Germinal center (tissue), 1 donor: ENCODE measurements around the gene ARHGAP28.

Experiments used
- DNase-seq: peaks from one replicate; pipeline ENCODE4 v3.0.0; 2012; ENCODE audit warnings: mixed read lengths, low spot score

Gene ARHGAP28

DNA sequence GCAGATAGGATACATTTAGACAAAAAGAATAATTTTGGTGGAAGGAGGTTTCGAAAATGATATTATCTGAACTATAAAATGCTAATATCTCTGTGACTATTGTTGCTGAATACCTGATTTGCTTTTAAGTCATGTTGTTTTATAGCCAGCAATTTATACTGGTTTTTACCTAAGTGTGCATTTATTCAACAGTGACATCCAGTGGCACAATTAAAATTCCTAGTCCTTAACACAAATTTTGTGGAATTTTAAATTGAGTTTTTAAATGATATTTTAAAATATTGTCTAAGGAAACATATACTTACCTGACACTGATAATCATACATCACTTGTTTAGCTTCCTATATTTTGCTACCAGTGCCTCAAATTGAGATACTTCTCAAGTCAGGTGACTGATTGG is 144.8 kb downstream of the ARHGAP28 start:
- DNase-seq, result no peak

DNA sequence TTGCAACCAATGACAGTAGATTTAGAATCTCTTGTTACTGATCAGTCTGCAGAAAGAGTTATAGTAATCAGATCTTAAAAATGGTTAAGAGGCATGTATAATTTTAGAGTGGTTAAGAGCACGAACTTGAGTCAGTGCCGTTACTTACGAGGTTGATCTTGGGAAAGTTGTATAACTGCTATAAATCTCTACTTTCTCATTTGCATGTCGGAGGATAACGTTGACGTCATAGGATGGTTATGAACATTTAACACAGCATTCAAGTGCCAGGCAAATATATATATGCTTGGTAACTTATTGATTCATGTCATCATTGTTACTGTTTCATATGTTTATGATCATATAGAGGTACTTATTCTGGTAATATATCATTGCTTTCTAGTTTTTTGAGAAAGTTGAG is 146.2 kb downstream of the ARHGAP28 start:
- no peak for DNase-seq

DNA sequence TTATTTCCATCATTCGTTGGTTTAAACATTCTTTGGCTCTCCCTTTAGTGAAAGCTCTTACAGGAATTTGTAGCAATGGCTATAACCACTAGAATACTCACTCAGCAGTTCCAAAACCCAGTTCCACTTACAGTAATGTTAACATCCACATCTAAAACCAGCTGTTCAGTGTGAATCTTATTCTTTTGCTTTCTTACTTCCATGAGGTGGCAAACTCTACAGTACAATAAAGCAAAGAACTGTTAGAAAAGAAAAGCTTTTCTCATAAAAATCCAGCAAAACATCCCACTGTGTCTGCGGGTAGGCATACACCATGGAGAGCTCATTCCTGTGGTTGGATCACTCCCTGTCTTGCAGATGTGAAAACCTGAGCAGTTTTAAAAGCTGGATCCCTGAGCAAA is 147.1 kb downstream of the ARHGAP28 start:
- DNase-seq, result no peak

- DNase-seq, result no peak
Observed at GRCh38 chr18:6877288-6877687, 147.8 kb downstream of the ARHGAP28 start.

DNA sequence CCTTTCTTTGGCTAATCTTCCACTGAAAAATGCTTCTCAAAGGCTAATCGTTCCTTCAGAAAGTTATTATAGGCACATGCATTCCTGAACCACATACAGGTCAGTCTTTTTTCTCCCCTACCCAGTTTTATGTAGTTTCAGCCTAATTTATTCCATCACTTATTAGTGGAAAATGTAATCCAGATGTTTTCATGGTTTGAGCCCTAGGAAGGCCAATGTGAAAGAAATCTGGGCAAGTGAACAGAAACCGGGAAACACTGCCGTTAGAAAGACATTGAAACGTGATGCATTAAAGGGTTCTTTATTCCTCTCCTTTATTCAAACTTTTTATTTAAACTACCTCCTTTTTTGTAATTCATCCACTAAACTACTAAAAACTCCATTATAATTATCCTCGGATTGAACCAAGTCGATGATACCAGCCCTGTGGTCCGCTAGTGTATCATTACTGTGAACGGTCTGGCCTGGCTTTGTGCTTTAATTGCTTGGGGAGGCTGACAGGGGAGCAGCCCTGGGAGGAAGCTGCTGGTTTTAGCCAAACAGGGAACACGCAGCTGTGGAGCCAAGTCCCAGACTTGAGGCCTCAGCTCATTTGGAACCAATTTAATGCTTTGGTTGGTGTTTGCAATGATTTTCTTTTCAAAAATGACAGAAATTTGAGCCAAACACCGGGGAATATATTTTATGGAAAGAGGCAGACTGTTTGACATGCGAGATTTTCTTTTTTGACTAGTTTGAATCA is 149.2 kb downstream of the ARHGAP28 start:
- no peak for DNase-seq

- no peak for DNase-seq
Observed at GRCh38 chr18:6879508-6880195, 150.1 kb downstream of the ARHGAP28 start.

- no peak for DNase-seq
Observed at GRCh38 chr18:6881034-6881820, 151.7 kb downstream of the ARHGAP28 start.

DNA sequence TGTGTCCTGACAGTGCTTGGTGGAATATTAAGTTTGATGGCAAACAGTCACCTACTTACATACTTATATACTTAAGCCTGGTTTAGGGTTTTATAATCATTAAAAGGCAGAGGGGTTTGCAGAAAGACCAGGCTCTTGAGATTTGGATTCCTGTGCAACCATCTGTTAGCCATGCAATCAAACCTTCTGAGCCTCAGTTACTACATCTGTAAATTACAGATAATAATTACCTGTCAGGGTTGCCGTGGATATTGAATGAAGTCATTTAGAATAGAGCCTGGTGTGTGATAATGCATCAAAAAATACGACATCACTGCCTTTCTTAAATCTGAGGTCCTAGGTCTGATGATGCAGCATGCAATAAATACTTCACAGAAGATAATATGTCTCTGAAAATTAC is 152.9 kb downstream of the ARHGAP28 start:
- DNase-seq, result no peak

DNA sequence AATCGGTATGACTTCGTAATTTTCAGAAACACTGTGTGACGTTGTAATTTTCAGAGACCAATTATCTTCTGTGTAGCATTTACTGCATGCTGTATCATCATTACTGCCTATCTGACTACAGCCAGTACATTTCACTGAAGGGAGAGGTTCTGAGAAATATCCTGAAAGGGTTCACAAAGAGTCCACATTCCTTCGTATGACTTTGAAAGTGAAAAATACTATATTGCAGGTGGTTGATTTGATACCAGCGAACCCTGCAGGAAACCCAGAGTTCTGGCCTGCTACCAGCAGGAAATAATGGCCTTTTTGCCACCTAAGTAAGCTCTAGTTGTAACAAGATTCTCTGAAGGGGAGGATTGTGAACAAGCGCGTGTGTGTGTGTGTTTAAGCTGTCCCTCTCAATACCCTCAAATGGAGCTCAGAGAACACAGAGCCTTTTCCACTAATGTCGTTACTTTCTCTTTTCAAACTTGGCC is 155.5 kb downstream of the ARHGAP28 start:
- DNase-seq, result no peak

GRCh38 chr18:6885992-6886796 is 156.7 kb downstream of the ARHGAP28 start:
- DNase-seq, result peak; percentile 5

- DNase-seq, result no peak
Observed at GRCh38 chr18:6886797-6887330, 157.3 kb downstream of the ARHGAP28 start.

GRCh38 chr18:6891788-6892187 is 162.3 kb downstream of the ARHGAP28 start:
- DNase-seq, result no peak

DNA sequence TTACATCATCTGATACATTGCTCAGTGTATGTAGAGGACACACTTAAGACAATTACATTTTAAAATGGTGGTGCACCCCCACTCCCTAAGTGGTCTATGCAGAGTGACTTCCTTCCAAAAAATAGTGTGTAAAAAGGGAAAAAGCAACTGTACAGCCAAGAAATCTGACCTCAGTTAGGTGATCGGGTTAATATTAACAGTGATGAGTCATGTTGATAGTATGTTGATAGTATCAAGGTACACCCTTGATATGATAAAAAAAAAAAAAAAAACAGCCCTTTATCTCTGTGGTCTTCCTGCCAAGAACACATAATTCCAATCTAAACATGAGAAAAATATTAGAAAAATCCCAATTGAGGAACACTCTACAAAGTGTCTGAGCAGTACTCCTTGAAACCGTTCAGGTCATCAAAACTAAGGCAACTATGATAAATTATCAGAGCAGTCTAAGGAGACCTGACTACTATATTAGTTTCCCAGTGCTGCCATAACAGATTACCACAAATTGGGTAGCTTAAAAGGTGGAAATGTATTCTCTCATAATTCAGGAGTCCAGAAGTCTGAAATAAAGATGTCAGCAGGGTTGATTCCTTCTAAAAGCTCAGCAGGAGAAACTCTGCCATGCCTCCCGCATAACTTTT is 171.9 kb downstream of the ARHGAP28 start:
- no peak for DNase-seq

DNA sequence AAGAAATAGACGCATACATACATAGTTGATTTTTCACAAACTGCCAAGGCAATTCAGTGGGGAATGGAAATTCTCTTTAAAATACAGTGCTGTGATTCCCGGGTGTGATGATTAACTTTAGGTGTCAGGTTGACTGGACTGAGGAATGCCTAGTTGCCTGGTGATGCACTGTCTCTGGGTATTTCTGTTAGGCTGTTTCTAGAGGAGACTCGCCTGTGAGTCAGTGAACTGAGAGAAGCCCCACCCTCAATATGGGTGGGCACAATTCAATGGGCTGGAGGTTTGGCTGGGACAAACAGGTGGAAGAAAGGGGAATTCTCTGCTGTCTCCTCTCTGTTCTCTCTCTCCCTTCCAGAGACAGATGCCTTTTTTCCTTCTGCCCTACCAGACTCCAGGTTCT is 187.6 kb downstream of the ARHGAP28 start:
- no peak for DNase-seq

GRCh38 chr18:6920099-6920955 is 190.8 kb downstream of the ARHGAP28 start:
- DNase-seq, result peak; percentile 13

DNA sequence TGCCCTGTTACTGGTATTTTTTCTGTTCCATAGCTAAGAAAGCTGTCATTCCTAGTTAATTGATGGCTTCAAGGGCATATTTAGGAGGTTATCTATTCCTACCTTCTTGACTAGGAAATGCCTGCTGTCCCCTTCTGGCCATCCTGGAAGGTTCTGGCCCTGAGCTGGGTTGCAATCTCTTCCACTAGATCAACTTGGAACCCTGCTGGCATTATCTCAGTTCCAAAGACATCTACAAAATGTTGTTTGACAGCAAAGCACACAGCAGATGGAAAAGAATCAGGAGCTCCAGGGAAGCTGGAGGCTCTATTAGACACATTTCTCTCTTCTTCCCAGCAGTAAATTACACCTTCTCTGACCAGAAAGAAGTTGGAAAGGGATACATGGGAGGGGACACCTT is 192.1 kb downstream of the ARHGAP28 start:
- DNase-seq, result no peak

GRCh38 chr18:6923220-6923619 is 193.7 kb downstream of the ARHGAP28 start:
- DNase-seq, result no peak

GRCh38 chr18:6927153-6927552 is 197.6 kb downstream of the ARHGAP28 start:
- DNase-seq, result no peak

DNA sequence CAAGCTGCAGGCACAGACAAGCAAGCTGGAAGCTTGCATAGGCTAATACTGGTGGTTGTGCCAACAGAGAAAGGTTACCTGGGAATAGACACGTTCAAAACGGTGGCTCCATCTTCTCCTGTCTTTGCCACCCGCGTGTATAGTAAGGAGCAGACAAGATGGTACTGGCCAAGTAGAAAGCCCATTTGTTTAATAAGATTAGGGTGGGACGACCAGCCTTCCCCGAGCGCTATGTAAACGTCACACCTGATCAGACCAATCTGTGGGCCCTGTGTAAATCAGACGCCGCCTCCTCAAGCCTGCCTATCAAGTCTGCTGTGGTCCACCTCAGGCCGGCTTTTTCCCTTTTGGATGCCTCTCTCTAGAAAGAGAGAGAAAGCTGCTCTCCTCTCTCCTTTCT is 198.8 kb downstream of the ARHGAP28 start:
- no peak for DNase-seq
